Measurements from ENCODE around the gene TUBB8.
"Not testable (repeated sequence)": the region's sequence is repeated elsewhere in the genome, so short reads cannot be mapped to it uniquely, and the experiment has no call there.

Gene TUBB8

GRCh38 chr10:48996-49395 is at the start of gene TUBB8:
TSS of gene TUBB8 (minus strand) at chr10:49296. CDS start at chr10:49238, 58 bp downstream.
- no peak for DNase-seq

DNA sequence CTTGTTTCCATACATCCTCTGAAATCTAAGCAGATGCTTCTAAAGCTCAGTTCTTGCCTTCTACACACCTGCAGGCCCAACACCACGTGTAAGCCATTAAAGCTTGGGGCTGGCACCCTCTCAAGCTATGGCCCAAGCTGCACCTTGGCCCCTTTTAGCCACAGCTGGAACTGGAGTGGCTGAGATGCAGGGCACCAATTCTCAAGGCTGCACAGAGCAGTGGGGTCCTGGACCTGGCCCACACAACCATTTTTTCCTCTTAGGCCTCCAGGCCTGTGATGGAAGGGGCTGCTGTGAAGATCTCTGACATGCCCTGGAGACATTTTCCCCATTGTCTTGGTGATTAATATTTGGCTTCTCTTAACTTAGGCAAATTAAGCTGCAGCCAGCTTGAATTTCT is 47.4 kb upstream of the TUBB8 start:
- DNase-seq = no peak

DNA sequence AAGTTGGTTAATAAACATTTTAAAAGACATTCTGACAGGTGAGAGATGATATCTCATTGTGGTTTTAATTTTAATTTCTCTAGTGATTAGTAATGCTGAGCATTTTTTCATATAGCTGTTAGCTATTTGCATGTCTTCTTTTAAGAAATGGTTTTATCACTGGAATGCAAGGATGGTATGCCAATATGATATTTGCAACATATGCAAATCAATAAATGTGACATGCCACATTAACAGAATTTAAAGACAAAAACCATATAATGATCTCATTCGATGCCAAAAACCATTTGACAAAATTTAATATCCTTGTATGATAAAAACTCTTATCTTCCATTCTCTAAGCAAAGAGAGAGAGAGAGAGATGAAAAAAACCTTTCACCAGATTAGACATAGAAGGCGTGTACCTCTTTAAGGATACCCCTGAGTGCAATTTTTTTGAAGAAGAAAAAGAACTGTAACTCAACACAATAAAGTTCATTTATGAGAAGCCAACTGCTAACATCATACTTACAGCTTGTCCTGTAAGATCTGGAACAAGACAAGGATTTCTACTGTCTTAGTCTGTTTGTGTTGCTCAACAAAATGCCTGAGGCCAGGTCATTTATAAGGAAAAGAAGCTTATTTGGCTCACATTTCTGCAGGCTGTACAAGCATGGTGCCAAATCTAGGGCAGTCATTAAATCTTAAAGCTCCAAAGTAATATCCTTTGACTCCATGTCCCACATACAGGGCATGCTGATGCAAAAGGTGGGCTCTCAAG is 46.4 kb upstream of the TUBB8 start:
- no peak for DNase-seq

DNA sequence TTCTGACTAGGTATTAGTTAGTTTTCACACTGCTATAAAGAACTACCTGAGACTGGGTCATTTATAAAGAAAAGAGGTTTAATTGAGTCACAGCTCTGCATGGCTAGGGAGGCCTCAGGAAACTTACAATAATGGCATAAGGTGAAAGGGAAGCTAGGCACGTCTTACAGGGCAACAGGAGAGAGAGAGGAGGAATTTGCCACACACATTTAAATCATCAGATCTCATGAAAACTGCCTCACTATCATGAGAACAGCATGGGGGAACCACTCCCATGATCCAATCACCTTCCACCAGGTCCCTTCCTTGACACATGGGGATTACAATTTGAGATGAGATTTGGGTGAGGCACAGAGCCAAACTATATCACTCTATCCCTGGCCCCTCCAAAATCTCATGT is 45.5 kb upstream of the TUBB8 start:
- no peak for DNase-seq

- DNase-seq = no peak
These were observed 43.8 kb upstream of the TUBB8 start for GRCh38 chr10:92846-93245.

GRCh38 chr10:92153-92552 is 43.1 kb upstream of the TUBB8 start:
- no peak for DNase-seq

GRCh38 chr10:91313-91712 is 42.2 kb upstream of the TUBB8 start:
- no peak for DNase-seq

GRCh38 chr10:90161-90560 is 41.1 kb upstream of the TUBB8 start:
- DNase-seq = no peak

GRCh38 chr10:89248-89647 is 40.2 kb upstream of the TUBB8 start:
- no peak for DNase-seq

DNA sequence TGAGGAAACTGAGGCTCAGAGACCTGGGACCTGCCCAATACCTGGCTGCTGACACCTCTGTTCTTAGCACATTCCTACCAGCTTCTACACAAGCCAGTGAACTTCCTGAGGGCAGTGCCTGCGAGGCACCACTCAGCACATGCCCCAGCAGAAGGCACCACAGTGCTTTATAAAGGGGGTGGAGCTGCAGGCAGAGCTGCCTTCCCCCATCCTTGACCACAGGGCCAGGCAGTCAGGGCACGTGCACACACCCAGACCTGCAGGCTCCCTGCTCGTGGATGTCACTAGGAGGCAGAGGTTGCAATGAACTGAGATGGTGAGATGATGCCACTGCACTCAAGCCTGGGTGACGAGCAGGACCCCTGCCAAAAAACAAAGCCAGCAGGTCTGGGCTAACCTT is 39.2 kb upstream of the TUBB8 start:
- DNase-seq = no peak

- no peak for DNase-seq
These were observed 38.3 kb upstream of the TUBB8 start for GRCh38 chr10:87177-88080.

- no peak for DNase-seq
These were observed 36.9 kb upstream of the TUBB8 start for GRCh38 chr10:86031-86430.

DNA sequence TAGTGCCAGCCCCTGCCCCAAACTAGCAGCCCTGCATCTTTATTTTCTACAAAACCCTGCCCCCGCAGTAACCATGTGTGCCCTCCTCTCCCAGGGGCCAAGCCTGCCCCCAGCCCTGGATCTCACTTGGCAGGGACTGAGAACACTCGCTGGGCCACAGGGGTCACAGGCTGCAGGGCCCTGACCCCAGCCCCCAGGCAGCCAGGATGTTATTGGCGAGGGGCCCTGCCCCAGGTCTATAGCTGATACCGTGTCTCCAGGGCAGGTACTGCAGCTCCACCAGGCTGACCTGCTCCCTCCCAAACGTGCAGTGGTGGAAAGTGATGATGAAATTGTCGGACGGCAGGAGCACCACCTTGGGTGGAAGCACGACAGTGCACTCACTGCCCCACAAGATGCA is 35.9 kb upstream of the TUBB8 start:
- DNase-seq = no peak

DNA sequence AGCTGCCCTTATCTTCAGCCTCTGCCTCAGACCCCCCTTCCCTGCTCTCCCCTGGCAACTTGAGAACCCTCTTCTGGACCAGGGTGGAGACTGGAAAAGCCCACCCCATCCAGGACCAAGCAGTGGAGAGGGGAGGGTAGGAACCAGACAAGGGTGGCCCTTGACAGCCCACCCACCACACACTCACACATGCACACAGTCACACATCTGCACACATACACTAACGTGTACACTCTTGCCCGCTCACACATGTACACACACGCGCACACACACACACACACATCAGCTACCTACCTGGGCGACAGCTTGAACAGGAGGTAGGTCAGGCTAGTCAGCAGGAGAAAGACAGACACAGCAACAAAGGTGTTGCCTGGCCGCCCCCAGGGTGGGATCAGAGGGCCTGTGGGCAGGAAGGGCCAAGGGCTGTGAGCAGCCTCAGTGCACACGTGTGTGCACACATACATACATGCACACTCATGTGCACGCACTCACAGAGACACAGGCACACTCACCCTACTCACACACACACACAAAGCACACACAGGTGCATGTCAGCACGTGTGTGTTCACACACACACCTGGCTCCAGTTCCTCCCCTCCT is 34.9 kb upstream of the TUBB8 start:
- DNase-seq = no peak

GRCh38 chr10:80477-81105 is 31.5 kb upstream of the TUBB8 start:
- no peak for DNase-seq

GRCh38 chr10:79532-80215 is 30.6 kb upstream of the TUBB8 start:
- DNase-seq = no peak

DNA sequence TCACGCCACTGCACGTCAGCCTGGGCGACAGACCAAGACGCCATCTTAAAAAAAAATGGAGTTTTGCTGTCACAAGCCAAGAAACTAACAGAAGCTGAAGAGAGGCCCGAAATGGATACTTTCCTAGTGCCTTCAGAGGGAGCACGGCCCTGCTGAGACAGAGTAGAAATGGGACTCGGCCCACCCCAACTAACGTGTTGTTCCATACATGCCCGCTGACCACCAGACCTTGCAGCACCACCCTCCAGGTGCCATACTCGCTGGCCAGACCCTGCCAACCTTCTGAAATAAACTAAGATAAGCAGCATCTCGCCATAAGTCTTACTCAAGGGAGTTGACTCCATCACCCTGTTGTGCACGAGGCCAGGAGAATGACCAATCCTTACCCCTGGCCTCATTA is 29.5 kb upstream of the TUBB8 start:
- no peak for DNase-seq

DNA sequence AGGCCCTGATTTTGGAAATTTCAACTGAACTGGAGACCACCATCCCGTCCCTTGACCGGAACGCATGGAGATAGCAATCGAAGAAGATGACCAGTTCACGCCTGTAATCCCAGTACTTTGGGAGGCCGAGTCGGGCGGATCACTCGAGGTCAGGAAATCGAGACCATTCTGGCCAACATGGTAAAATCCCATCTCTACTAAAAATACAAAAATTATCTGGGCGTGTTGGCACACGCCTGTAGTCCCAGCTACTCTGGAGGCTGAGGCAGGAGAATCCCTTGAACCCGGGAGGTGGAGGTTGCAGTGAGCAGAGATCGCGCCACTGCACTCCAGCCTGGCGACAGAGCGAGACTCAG is 25.1 kb upstream of the TUBB8 start:
- DNase-seq = not testable (repeated sequence)

DNA sequence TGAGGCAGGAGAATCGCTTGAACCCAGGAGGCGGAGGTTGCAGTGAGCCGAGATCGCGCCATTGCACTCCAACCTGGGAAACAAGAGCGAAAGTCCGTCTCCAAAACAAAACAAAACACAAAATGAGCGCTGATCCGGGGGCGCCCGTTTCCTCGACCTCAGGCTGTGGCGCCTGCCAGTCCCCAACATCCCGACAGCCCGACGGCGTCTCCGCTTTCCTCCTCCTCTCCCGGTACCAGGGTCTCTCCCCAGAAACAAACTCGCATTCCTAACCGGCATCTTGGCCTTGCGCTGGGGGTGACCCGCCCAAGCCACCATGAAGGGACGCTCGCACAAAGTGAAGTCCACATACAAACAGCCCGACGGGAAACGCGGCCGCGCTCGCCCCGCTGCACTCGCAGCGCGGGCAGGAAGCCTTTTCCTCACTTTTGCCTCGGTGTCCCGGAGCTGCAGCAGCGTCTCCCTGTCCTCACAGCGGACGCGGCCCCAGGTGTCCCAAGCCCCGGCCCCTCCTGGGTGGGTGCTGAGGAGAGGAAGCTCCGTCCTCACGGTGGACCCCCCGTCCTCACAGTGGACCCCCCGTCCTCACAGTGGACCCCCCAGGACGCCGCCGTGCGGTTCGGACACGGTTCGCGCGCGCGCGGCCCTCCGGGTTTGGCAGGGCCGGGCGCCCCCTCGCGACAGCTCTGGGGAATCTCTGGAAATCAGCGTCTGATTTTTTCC is 24.6 kb upstream of the TUBB8 start:
- peak; percentile 21 for DNase-seq

GRCh38 chr10:68156-68555 is 19.1 kb upstream of the TUBB8 start:
- DNase-seq = not testable (repeated sequence)

DNA sequence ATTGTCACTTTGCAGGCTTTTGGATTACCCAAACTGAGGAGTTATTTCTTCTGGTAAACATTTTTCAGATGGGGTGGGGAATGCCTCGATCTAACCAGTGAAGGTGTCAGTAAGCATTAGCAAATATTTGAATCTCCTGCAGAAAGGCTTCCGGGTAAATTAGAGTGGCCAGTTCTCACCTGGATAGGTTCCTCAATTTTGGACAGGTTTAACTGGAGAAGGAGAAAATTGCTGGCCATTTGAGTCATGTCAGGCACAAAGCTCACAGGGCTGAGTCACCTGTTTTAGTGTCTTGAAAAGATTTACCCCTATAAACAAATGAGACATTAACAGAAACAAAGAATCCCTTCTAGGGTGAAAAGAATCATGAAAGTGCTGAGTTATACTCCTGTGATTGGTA is 830 bp upstream of the TUBB8 start:
- DNase-seq = not testable (repeated sequence)

DNA sequence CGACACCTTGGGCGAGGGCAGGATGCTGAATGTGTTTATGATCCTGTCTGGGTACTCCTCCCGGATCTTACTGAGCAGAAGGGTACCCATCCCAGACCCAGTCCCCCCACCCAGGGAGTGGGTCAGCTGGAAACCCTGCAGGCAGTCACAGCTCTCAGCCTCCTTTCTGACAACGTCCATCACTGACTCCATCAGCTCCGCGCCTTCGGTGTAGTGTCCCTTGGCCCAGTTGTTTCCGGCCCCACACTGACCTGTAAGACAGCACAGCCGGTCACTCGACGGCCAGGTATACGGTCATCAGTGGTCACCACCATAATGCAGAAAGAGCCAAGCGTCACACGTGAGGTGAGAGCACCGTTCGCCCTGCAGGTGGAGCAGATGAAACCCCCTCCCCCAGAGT is 1.2 kb downstream of the TUBB8 start:
- DNase-seq = not testable (repeated sequence)

Data from CD4-positive, alpha-beta T cell treated with Interleukin-12 subunit alpha and Interleukin-12 subunit beta, for 1 hour (primary cell).